Measurements from ENCODE around the gene TMPRSS11B. TPM values are rescaled to one million over a fixed set of nuclear protein-coding genes. Genes with fewer than 3 reads are reported as not detected.

Gene TMPRSS11B
- total and polyA plus RNA-seq, 2 of the 13 experiments (the other 11 are each of a cell fraction or from before 2014, with no cell fraction given), result not detected

DNA sequence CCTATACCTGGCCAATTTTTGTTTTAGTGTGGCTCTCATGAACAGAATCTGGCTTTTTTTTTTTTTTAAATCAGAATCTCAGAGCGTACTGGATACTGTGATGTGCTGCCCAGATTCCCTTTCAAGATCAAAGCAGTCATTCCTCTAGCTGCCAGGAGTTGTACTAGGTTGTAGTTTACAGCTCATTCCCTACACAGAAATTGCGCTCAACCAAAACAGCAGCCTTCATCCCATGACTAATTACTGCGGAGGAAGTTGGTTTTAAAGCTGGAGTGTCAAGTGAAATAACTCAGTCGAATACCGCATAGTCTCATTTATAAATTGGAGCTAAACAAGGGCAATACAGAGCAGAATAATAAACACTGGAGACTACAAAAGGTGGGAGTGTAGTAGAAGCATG is 12.2 kb upstream of the TMPRSS11B start (continued):
- TF ChIP-seq, protein P1, sequence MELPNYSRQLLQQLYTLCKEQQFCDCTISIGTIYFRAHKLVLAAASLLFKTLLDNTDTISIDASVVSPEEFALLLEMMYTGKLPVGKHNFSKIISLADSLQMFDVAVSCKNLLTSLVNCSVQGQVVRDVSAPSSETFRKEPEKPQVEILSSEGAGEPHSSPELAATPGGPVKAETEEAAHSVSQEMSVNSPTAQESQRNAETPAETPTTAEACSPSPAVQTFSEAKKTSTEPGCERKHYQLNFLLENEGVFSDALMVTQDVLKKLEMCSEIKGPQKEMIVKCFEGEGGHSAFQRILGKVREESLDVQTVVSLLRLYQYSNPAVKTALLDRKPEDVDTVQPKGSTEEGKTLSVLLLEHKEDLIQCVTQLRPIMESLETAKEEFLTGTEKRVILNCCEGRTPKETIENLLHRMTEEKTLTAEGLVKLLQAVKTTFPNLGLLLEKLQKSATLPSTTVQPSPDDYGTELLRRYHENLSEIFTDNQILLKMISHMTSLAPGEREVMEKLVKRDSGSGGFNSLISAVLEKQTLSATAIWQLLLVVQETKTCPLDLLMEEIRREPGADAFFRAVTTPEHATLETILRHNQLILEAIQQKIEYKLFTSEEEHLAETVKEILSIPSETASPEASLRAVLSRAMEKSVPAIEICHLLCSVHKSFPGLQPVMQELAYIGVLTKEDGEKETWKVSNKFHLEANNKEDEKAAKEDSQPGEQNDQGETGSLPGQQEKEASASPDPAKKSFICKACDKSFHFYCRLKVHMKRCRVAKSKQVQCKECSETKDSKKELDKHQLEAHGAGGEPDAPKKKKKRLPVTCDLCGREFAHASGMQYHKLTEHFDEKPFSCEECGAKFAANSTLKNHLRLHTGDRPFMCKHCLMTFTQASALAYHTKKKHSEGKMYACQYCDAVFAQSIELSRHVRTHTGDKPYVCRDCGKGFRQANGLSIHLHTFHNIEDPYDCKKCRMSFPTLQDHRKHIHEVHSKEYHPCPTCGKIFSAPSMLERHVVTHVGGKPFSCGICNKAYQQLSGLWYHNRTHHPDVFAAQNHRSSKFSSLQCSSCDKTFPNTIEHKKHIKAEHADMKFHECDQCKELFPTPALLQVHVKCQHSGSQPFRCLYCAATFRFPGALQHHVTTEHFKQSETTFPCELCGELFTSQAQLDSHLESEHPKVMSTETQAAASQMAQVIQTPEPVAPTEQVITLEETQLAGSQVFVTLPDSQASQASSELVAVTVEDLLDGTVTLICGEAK (IDR thresholded peaks at IDR 0.05), result no peak
- TF ChIP-seq, protein P1 (CRISPR knock-in tag; IDR thresholded peaks at IDR 0.05), result no peak
- TF ChIP-seq KDM4B (CRISPR knock-in tag; IDR thresholded peaks at IDR 0.05) (no peak), FOXO1 (CRISPR knock-in tag; IDR thresholded peaks at IDR 0.05) (no peak), ZSCAN9 (CRISPR knock-in tag; IDR thresholded peaks at IDR 0.05; ENCODE audit: borderline replicate concordance) (no peak), CC2D1A (CRISPR knock-in tag; IDR thresholded peaks at IDR 0.05) (no peak), RNF2 (conservative IDR thresholded peaks at IDR 0.05; ENCODE audit: low read depth) (no peak), GABPB1 (CRISPR knock-in tag; IDR thresholded peaks at IDR 0.05) (no peak), NFE2 (CRISPR knock-in tag; IDR thresholded peaks at IDR 0.05) (no peak), PRDM4 (CRISPR knock-in tag; IDR thresholded peaks at IDR 0.05; ENCODE audit: borderline replicate concordance) (no peak), TARDBP (CRISPR knock-in tag; IDR thresholded peaks at IDR 0.05) (no peak)
- TF ChIP-seq, protein P2, sequence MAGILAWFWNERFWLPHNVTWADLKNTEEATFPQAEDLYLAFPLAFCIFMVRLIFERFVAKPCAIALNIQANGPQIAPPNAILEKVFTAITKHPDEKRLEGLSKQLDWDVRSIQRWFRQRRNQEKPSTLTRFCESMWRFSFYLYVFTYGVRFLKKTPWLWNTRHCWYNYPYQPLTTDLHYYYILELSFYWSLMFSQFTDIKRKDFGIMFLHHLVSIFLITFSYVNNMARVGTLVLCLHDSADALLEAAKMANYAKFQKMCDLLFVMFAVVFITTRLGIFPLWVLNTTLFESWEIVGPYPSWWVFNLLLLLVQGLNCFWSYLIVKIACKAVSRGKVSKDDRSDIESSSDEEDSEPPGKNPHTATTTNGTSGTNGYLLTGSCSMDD (CRISPR knock-in tag; IDR thresholded peaks at IDR 0.05), result no peak
